ENCODE measurements around the gene PTCH1.

PTCH1 gene

GRCh38 chr9:95511952-95512708 is 4.6 kb downstream of the PTCH1 start:
- peak; percentile 38 for DNase-seq
- peak overlapping the region; percentile 95 for H3K4me3 Mint-ChIP-seq
- no peak for TF ChIP-seq CTCF (IDR thresholded peaks at IDR 0.05)

GRCh38 chr9:95511616-95511931 is 5.2 kb downstream of the PTCH1 start:
- H3K4me3 Mint-ChIP-seq: peak overlapping the region; percentile 95
- H3K9me3 Mint-ChIP-seq: no peaks in the 10 kb centered on the region
- H3K27me3 Mint-ChIP-seq (ENCODE audit: low read depth, poor library complexity): peaks cover 13% of the 10 kb centered on the region
- H3K36me3 Mint-ChIP-seq (ENCODE audit: low read depth): no peaks in the 10 kb centered on the region
- H3K4me1 Mint-ChIP-seq: peaks cover 45% of the 10 kb centered on the region
- TF ChIP-seq CTCF (IDR thresholded peaks at IDR 0.05): no peak
- DNase-seq: no peak
- peak overlapping the region; percentile 99 for H3K27ac Mint-ChIP-seq

More at GRCh38 chr9:95511952-95512708, 4.6 kb downstream of the PTCH1 start:
- Mint-ChIP-seq H3K36me3 (ENCODE audit: low read depth) (no peaks in the 10 kb centered on the region), H3K27me3 (ENCODE audit: low read depth, poor library complexity) (peaks cover 15% of the 10 kb centered on the region), H3K27ac (peak overlapping the region; percentile 94), H3K9me3 (no peaks in the 10 kb centered on the region), H3K4me1 (peaks cover 49% of the 10 kb centered on the region)

- no peak for TF ChIP-seq CTCF (IDR thresholded peaks at IDR 0.05)
- DNase-seq: peak; percentile 89
- Mint-ChIP-seq H3K27me3 (ENCODE audit: low read depth, poor library complexity) (peaks cover 11% of the 10 kb centered on the region), H3K4me3 (peak overlapping the region; percentile 99), H3K9me3 (no peaks in the 10 kb centered on the region), H3K4me1 (peaks cover 42% of the 10 kb centered on the region), H3K36me3 (ENCODE audit: low read depth) (no peaks in the 10 kb centered on the region), H3K27ac (peak overlapping the region; percentile 100)
Observed at GRCh38 chr9:95510709-95511615, 5.8 kb downstream of the PTCH1 start.

GRCh38 chr9:95509851-95510708 is 6.7 kb downstream of the PTCH1 start:
- peak; percentile 51 for DNase-seq
- Mint-ChIP-seq H3K4me3 (peak overlapping the region; percentile 99), H3K9me3 (no peaks in the 10 kb centered on the region), H3K4me1 (peaks cover 45% of the 10 kb centered on the region), H3K27me3 (ENCODE audit: low read depth, poor library complexity) (peaks cover 11% of the 10 kb centered on the region), H3K27ac (peak overlapping the region; percentile 100), H3K36me3 (ENCODE audit: low read depth) (no peaks in the 10 kb centered on the region)
- TF ChIP-seq CTCF (IDR thresholded peaks at IDR 0.05): no peak

- Mint-ChIP-seq H3K36me3 (ENCODE audit: low read depth) (no peaks in the 10 kb centered on the region), H3K27me3 (ENCODE audit: low read depth, poor library complexity) (peaks cover 11% of the 10 kb centered on the region), H3K4me1 (peaks cover 45% of the 10 kb centered on the region), H3K4me3 (peak overlapping the region; percentile 99), H3K27ac (peak overlapping the region; percentile 100), H3K9me3 (no peaks in the 10 kb centered on the region)
- DNase-seq: peak; percentile 87
- no peak for TF ChIP-seq CTCF (IDR thresholded peaks at IDR 0.05)
Observed at GRCh38 chr9:95508968-95509850, 7.6 kb downstream of the PTCH1 start.

Data from nephron progenitor cell (in vitro differentiated cells).